Panc1 (cell line): ENCODE measurements around the gene ATG16L2. TPM values are rescaled to one million over a fixed set of nuclear protein-coding genes. Genes with fewer than 3 reads are reported as not detected.
A peak's percentile ranks its signal among the peaks of the same experiment; 100 is the strongest.

Experiments used
- ATAC-seq: fragments of 200-7000 bp; cut with Tn5 transposase; 2 replicates; pipeline ENCODE4 v1.9.1; 2020; ENCODE audit warnings: mild to moderate bottlenecking, moderate library complexity
- BruUV-seq: library from RNA; stranded (reverse); fragments of 400-500 nt; replicated peaks from 2 replicates; lab custom pipeline; 2021; lab: Mats Ljungman, UMichigan
- CTCF ChIA-PET: fragments of 300-600 bp; sonication (Branson Sonifier 250); formaldehyde crosslinking; loops from one replicate; lab custom pipeline; 2022; ENCODE audit warnings: antibody characterized with exemption; lab: Charles Lee
- POLR2A ChIA-PET: fragments of 300-600 bp; sonication (Branson Sonifier 250); formaldehyde crosslinking; loops from one replicate; lab custom pipeline; 2022; ENCODE audit warnings: antibody characterized with exemption; lab: Charles Lee
- DNase-seq: peaks from one replicate; pipeline ENCODE4 v3.0.0-alpha.2; 2010; ENCODE audit warnings: low read depth, low spot score
- H3K27ac ChIP-seq: 2 replicates; pipeline ENCODE4 v1.5.1; 2011; ENCODE audit warnings: mild to moderate bottlenecking, low read length, inconsistent platforms
- H3K27me3 ChIP-seq: fragments of 200-500 bp; sonication (Bioruptor generic); 2 replicates; pipeline ENCODE4 v1.6.0; 2014; ENCODE audit warnings: low read length, inconsistent platforms; ENCODE audit not compliant: control insufficient read depth, insufficient read depth
- H3K36me3 ChIP-seq: fragments of 200-500 bp; sonication (Bioruptor generic); 2 replicates; pipeline ENCODE4 v1.5.1; 2014; ENCODE audit warnings: inconsistent platforms, mild to moderate bottlenecking, low read length, moderate library complexity; ENCODE audit not compliant: control insufficient read depth, insufficient read depth
- H3K4me1 ChIP-seq: 2 replicates; pipeline ENCODE4 v1.5.1; 2011; ENCODE audit warnings: inconsistent platforms, mild to moderate bottlenecking, low read length, moderate library complexity; ENCODE audit not compliant: control insufficient read depth, insufficient read depth
- H3K4me3 ChIP-seq, 2 experiments: 2 replicates each; pipeline ENCODE4 v1.5.1; 2011 to 2012; ENCODE audit warnings: low read depth in 2 of 2, low read length in 2 of 2, mild to moderate bottlenecking in 2 of 2, inconsistent platforms in 1 of 2, moderate library complexity in 1 of 2
- H3K9me3 ChIP-seq: fragments of 200-500 bp; sonication (Bioruptor generic); 2 replicates; pipeline ENCODE4 v1.5.1; 2014; ENCODE audit warnings: low read depth, mild to moderate bottlenecking, inconsistent platforms, low read length, moderate library complexity; ENCODE audit not compliant: control insufficient read depth, insufficient read depth
- POLR2AphosphoS5 ChIP-seq: IDR thresholded peaks from 2 replicates; pipeline ENCODE4 v1.6.1; 2012; ENCODE audit warnings: mild to moderate bottlenecking, low read depth, low read length, moderate library complexity
- SIN3A ChIP-seq: IDR thresholded peaks from 2 replicates; pipeline ENCODE4 v1.6.1; 2012; ENCODE audit warnings: low read depth, mild to moderate bottlenecking, low read length, moderate library complexity, borderline replicate concordance; ENCODE audit not compliant: insufficient read depth
- TCF7L2 ChIP-seq: IDR thresholded peaks from 2 replicates; pipeline ENCODE4 v1.6.1; 2011; ENCODE audit warnings: mild to moderate bottlenecking, low read depth, low read length, inconsistent platforms
- in situ Hi-C: cut with HindIII; loops from 2 replicates; pipeline ENCODE4 v1.10.0; 2016; ENCODE audit warnings: low sequenced_read_pairs, low pct_unique_long_range_greater_than_20kb
- intact Hi-C: fragments of 100-400 bp; cut with micrococcal nuclease; formaldehyde crosslinking; loops from one replicate; pipeline ENCODE4 v1.10.0; 2022; ENCODE audit not compliant: unreplicated experiment
- total RNA-seq: library from RNA; stranded (reverse); gene quantifications from one replicate; pipeline ENCODE4 v1.2.1, GENCODE V29; 2021; ENCODE audit not compliant: unreplicated experiment
- TF ChIP-seq, protein P1 (sequence below): fragments of 450-650 bp; IDR thresholded peaks from 2 replicates; pipeline ENCODE4 v1.5.1; 2017; ENCODE audit warnings: mild to moderate bottlenecking
- TF ChIP-seq, protein P2 (sequence below), 2 experiments: IDR thresholded peaks; 2 replicates each; pipeline ENCODE4 v1.6.1; 2011 to 2012; ENCODE audit warnings: low read depth in 2 of 2, control low read depth in 1 of 2, low read length in 1 of 2, mild to moderate bottlenecking in 1 of 2, moderate library complexity in 1 of 2; ENCODE audit not compliant: insufficient read depth in 1 of 2

ATG16L2 gene
- total RNA-seq, 1 experiment from 2014 or later: 14.6 TPM

DNA sequence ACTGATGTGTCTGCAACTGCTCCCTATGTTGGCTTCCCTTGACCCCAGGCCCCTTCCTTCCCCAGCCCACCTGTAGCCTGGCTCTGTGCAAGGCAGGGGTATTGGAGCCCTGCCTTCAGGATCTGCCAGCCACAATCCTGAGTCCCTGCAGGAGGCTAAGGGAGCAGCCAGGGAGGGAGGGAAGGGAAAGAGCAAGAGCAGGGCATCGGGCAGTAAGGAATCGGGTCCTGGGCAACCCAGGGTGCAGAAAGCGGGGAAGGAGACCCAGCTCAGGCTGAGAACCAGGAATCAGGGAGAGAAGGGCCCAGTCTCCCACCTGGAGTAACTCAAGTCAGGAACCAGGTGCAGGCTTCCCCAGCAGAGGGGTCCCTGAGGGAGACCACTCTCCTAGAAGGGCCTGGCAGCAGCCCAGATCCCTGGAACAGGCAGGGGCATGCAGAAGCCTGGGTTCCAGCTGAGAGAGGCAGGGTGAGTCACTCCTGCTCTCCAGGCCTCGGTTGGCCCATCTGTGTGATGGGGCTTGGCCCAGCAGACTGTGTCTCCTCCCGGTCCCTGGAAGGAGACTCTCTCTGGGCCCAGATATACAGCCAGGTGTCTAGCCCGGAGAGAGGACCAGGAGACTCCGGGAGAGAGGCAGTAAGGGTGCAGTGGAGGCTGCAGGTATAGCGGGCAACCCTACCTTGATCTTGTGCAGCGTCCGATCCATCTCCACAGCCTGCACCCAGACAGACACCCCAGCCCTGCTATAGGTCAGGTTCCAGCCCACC lies 33.7 kb upstream of the ATG16L2 start:
- in situ Hi-C loops: no loop called here
- CTCF ChIA-PET: interaction anchor here (0.6 kb wide), 2 partner anchors 148 to 979 kb away, joined by 9 to 16 read pairs; no protein-coding TSS in a partner anchor
- BruUV-seq: no TSS peak

DNA sequence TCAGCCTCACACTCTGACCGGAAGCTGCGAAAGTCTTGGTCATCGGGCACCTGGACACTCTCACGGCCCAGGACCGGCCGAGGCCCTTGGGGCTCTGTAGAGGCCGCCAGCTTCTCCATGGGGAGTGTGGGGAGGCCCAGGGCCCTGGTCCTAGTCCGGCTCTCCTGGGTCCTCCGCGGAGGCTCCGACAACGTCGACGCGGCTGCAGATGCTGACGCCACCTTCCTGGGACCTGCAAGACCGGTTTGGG lies 33.2 kb upstream of the ATG16L2 start:
- no peak for DNase-seq
- no peak overlapping the region for H3K27ac ChIP-seq
- POLR2A ChIA-PET: no interaction called here

More for the DNA sequence above, 33.7 kb upstream of the ATG16L2 start:
- Histone ChIP-seq H3K27me3 (no peaks in the 10 kb centered on the region), H3K36me3 (no peaks in the 10 kb centered on the region; the same call in 1 of the 2 replicates), H3K4me1 (peaks cover 12% of the 10 kb centered on the region; the same call in 1 of the 2 replicates), H3K27ac (no peak overlapping the region), H3K9me3 (no peaks in the 10 kb centered on the region), H3K4me3 (peak overlapping the region; percentile 38 to 46)
- POLR2A ChIA-PET: no interaction called here
- ATAC-seq (peak; percentile 6; the same call in 1 of the 2 replicates), DNase-seq (no peak)
- TF ChIP-seq, protein P1, sequence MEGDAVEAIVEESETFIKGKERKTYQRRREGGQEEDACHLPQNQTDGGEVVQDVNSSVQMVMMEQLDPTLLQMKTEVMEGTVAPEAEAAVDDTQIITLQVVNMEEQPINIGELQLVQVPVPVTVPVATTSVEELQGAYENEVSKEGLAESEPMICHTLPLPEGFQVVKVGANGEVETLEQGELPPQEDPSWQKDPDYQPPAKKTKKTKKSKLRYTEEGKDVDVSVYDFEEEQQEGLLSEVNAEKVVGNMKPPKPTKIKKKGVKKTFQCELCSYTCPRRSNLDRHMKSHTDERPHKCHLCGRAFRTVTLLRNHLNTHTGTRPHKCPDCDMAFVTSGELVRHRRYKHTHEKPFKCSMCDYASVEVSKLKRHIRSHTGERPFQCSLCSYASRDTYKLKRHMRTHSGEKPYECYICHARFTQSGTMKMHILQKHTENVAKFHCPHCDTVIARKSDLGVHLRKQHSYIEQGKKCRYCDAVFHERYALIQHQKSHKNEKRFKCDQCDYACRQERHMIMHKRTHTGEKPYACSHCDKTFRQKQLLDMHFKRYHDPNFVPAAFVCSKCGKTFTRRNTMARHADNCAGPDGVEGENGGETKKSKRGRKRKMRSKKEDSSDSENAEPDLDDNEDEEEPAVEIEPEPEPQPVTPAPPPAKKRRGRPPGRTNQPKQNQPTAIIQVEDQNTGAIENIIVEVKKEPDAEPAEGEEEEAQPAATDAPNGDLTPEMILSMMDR: no peak
- TF ChIP-seq POLR2AphosphoS5 (no peak), TCF7L2 (no peak), SIN3A (no peak)
- TF ChIP-seq, protein P2, sequence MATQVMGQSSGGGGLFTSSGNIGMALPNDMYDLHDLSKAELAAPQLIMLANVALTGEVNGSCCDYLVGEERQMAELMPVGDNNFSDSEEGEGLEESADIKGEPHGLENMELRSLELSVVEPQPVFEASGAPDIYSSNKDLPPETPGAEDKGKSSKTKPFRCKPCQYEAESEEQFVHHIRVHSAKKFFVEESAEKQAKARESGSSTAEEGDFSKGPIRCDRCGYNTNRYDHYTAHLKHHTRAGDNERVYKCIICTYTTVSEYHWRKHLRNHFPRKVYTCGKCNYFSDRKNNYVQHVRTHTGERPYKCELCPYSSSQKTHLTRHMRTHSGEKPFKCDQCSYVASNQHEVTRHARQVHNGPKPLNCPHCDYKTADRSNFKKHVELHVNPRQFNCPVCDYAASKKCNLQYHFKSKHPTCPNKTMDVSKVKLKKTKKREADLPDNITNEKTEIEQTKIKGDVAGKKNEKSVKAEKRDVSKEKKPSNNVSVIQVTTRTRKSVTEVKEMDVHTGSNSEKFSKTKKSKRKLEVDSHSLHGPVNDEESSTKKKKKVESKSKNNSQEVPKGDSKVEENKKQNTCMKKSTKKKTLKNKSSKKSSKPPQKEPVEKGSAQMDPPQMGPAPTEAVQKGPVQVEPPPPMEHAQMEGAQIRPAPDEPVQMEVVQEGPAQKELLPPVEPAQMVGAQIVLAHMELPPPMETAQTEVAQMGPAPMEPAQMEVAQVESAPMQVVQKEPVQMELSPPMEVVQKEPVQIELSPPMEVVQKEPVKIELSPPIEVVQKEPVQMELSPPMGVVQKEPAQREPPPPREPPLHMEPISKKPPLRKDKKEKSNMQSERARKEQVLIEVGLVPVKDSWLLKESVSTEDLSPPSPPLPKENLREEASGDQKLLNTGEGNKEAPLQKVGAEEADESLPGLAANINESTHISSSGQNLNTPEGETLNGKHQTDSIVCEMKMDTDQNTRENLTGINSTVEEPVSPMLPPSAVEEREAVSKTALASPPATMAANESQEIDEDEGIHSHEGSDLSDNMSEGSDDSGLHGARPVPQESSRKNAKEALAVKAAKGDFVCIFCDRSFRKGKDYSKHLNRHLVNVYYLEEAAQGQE (IDR thresholded peaks at IDR 0.05; ENCODE audit: insufficient read depth in 1 of 2, low read depth in 2 of 2, low read length in 1 of 2): no peak
- intact Hi-C loops: no loop called here

More for the DNA sequence above, 33.2 kb upstream of the ATG16L2 start:
- in situ Hi-C loops: no loop called here
- no peaks in the 10 kb centered on the region; the same call in 1 of the 2 replicates for H3K36me3 ChIP-seq
- peak overlapping the region; percentile 38 to 46 for H3K4me3 ChIP-seq
- intact Hi-C loops: no loop called here
- H3K9me3 ChIP-seq: no peaks in the 10 kb centered on the region
- BruUV-seq: no TSS peak
- H3K27me3 ChIP-seq: no peaks in the 10 kb centered on the region
- CTCF ChIA-PET: interaction anchor here (0.6 kb wide), 2 partner anchors 148 to 979 kb away, joined by 9 to 16 read pairs; no protein-coding TSS in a partner anchor
- TF ChIP-seq, protein P2 (IDR thresholded peaks at IDR 0.05; ENCODE audit: insufficient read depth in 1 of 2, low read depth in 2 of 2, low read length in 1 of 2): no peak
- TF ChIP-seq TCF7L2 (no peak), POLR2AphosphoS5 (no peak), SIN3A (no peak)
- TF ChIP-seq, protein P1: no peak
- ATAC-seq: peak; percentile 23
- peaks cover 12% of the 10 kb centered on the region; the same call in 1 of the 2 replicates for H3K4me1 ChIP-seq
